ENCODE measurements around the gene KAT6B.

The KAT6B gene

GRCh38 chr10:75032813-75033212, 206.4 kb downstream of the KAT6B start:
- Mint-ChIP-seq H3K27ac (no peak overlapping the region), H3K9me3 (no peaks in the 10 kb centered on the region), H3K4me3 (no peak overlapping the region), H3K36me3 (ENCODE audit: low read depth) (peaks cover 42% of the 10 kb centered on the region), H3K27me3 (ENCODE audit: low read depth, poor library complexity) (peaks cover 7% of the 10 kb centered on the region), H3K4me1 (no peaks in the 10 kb centered on the region)
- TF ChIP-seq CTCF (IDR thresholded peaks at IDR 0.05), result no peak
- DNase-seq, result no peak

- H3K36me3 Mint-ChIP-seq (ENCODE audit: low read depth), result peaks cover 34% of the 10 kb centered on the region
- DNase-seq, result no peak
- peaks cover 7% of the 10 kb centered on the region for H3K27me3 Mint-ChIP-seq (ENCODE audit: low read depth, poor library complexity)
Observed at GRCh38 chr10:75033399-75034130, 207.2 kb downstream of the KAT6B start.

GRCh38 chr10:75034131-75034512, 207.7 kb downstream of the KAT6B start:
- Mint-ChIP-seq H3K4me1 (no peaks in the 10 kb centered on the region), H3K27ac (no peak overlapping the region), H3K36me3 (ENCODE audit: low read depth) (peaks cover 29% of the 10 kb centered on the region), H3K27me3 (ENCODE audit: low read depth, poor library complexity) (peaks cover 7% of the 10 kb centered on the region), H3K9me3 (no peaks in the 10 kb centered on the region), H3K4me3 (no peak overlapping the region)
- no peak for DNase-seq
- no peak for TF ChIP-seq CTCF (IDR thresholded peaks at IDR 0.05)

More at GRCh38 chr10:75033399-75034130, 207.2 kb downstream of the KAT6B start:
- no peak for TF ChIP-seq CTCF (IDR thresholded peaks at IDR 0.05)
- H3K9me3 Mint-ChIP-seq, result no peaks in the 10 kb centered on the region
- no peaks in the 10 kb centered on the region for H3K4me1 Mint-ChIP-seq
- H3K27ac Mint-ChIP-seq, result peak overlapping the region; percentile 23
- H3K4me3 Mint-ChIP-seq, result no peak overlapping the region

GRCh38 chr10:75034714-75035258, 208.4 kb downstream of the KAT6B start:
- Mint-ChIP-seq H3K4me1 (no peaks in the 10 kb centered on the region), H3K36me3 (ENCODE audit: low read depth) (peaks cover 22% of the 10 kb centered on the region), H3K27me3 (ENCODE audit: low read depth, poor library complexity) (peaks cover 7% of the 10 kb centered on the region), H3K9me3 (no peaks in the 10 kb centered on the region), H3K4me3 (no peak overlapping the region), H3K27ac (peak overlapping the region; percentile 76)
- no peak for TF ChIP-seq CTCF (IDR thresholded peaks at IDR 0.05)
- no peak for DNase-seq

GRCh38 chr10:75035975-75036708, 209.7 kb downstream of the KAT6B start:
- Mint-ChIP-seq H3K9me3 (no peaks in the 10 kb centered on the region), H3K27ac (peak overlapping the region; percentile 36), H3K4me1 (no peaks in the 10 kb centered on the region), H3K36me3 (ENCODE audit: low read depth) (peaks cover 8% of the 10 kb centered on the region), H3K4me3 (no peak overlapping the region), H3K27me3 (ENCODE audit: low read depth, poor library complexity) (peaks cover 7% of the 10 kb centered on the region)
- DNase-seq, result no peak
- no peak for TF ChIP-seq CTCF (IDR thresholded peaks at IDR 0.05)
